ENCODE data around the gene RESP18.

DNA sequence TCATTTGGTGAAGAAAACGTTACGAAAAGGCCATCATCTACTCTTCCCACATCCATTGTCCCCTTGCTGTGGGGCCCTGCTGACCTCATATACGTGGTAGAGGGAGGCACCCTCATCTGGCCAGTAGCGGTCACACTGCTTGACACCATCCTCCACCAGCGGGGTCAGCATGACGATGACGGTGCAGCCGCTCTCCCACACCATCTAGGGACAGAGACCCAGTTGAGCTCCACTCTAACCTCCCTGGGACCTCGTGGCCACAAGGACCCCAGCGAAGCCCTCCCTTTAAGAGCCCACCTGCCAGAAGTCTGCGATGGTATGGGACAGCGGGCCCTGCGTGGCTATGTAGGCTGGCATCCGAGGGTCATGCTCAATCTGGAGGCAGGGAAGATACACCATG, 36.4 kb downstream of the RESP18 start:
- TF ChIP-seq REST (IDR thresholded peaks at IDR 0.05; ENCODE audit: borderline replicate concordance) (no peak), CTCF (IDR thresholded peaks at IDR 0.05; ENCODE audit: poor library complexity, severe bottlenecking) (no peak), RAD21 (conservative IDR thresholded peaks at IDR 0.05) (no peak), EZH2 (IDR thresholded peaks at IDR 0.05; ENCODE audit: borderline replicate concordance, insufficient read depth, low read length, poor library complexity, severe bottlenecking) (no peak)
